HG03469 (cell line): ENCODE data around the gene DNAJB8.

Experiments
- ATAC-seq: cut with Tn5 transposase; IDR thresholded peaks from one replicate; pipeline ENCODE4 v1.9.1; 2021; ENCODE audit warnings: mild to moderate bottlenecking, moderate library complexity, moderate number of reproducible peaks; ENCODE audit not compliant: unreplicated experiment

The DNAJB8 gene

DNA sequence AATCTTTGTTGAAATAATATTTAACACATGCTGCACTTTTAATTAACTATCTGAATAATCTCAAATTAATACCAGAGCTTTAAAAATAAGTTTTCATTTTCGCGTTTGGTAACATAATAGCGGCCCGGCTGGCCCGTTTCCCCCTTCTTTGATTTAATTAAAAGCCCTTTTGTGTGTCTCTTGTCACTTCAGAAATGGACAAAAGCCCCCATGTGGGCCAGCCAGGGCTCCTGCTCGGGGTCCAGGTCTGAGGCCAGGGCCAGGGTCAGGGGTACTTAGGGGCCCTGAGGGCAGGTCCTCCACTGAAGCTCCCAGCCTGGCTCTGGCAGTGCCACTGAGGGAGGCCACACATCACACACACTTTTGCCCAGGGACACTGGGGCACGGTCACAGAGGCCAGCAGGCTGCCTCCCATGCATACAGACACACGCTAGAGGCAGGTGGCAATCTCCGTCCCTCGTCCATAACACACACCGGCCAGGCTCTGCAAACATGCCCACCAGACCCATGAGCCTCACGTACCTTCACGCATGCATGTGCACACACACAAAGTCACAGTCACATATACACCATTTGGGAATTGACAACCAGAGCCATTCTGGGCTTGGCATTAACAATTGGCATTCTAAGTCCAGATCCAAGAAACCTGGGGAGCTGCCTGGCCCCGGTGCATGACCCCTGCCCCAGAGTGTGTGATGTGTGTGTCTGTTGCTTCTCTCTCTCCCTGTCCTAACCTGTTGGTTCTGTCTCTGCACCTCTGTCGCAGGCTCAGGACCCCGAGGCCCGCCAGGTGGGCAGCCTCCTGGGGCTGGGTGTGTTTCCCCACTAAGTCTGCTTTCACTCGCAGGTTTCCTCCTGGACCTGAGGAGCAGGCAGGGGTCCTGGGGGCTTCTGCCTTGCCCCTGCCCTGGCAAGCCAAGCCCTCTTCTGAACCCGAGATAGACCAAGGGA, 38.5 kb downstream of the DNAJB8 start:
- ATAC-seq, result no peak

DNA sequence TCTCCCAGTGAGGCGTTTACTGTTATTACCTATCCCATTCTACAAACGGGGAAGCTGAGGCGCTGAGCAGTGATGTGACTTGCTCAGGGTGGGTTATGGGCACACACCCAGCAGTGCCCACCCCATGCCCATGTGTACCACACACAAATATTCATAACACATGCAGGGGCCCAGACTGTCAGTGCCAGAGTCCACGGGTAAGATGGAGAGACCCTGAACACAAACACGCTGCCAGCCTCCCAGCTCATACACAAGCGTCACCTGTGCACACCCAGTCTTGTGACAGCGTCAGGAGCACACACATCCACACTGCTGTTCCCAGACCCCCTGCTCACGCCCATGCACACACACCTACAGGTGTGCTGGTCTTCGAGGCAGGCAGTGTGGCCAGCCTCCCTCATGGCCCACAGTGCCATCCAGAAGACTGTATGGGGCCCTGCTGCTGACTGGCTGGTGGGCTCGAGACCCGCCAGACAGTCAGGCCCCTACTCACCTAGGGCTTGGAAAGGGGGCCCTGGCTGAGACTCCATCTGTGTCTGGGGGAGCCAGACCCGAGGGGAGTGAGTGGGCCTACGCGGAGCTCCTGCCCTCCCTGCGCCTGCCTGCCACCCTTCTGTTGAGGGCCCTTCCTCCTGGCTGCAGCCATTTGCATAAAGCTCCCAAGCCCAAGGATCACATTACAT, 39.4 kb downstream of the DNAJB8 start:
- ATAC-seq, result no peak

- no peak for ATAC-seq
Observed at GRCh38 chr3:128426128-128426921, 40.4 kb downstream of the DNAJB8 start.

DNA sequence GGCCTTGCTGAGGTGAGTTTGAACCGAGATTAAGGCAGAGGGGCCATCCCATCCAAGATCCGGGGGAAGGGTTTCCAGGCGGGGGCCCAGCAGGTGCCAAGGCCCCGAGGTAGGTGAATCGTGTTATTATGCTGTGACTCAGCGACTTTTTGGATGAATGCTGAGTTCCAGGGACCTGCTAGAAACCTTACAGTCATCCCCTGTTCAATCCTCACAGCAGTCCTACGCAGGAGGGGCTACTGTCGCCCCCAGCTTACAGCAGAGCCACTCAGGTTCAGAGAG, 40.9 kb downstream of the DNAJB8 start:
- ATAC-seq, result no peak

GRCh38 chr3:128425142-128425845, 41.4 kb downstream of the DNAJB8 start:
- no peak for ATAC-seq

DNA sequence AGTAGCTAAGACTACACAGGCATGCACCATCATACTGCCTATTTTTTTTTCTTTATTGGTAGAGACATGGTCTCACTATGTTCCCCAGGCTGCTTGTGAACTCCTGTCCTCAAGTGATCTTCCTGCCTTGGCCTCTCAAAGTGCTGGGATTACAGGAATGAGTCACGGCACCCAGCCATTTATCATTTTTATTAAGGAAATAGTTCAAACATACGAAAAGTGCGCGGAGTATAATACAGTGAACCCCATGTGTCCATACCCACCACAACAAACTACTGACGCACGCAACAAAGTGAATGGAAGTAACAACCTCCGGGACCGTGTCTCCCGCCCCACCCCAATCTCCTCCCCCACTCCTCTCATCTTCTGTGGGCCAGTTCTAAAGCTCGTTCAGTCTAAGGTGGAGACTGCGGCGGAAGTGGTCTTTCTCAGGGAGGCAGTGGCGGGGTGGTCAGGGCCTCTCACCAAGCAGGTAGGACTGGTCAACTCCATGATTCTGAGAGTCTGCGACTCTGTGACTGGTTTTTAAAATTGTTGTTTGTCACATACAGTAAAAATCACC, 42.1 kb downstream of the DNAJB8 start:
- ATAC-seq, result no peak

DNA sequence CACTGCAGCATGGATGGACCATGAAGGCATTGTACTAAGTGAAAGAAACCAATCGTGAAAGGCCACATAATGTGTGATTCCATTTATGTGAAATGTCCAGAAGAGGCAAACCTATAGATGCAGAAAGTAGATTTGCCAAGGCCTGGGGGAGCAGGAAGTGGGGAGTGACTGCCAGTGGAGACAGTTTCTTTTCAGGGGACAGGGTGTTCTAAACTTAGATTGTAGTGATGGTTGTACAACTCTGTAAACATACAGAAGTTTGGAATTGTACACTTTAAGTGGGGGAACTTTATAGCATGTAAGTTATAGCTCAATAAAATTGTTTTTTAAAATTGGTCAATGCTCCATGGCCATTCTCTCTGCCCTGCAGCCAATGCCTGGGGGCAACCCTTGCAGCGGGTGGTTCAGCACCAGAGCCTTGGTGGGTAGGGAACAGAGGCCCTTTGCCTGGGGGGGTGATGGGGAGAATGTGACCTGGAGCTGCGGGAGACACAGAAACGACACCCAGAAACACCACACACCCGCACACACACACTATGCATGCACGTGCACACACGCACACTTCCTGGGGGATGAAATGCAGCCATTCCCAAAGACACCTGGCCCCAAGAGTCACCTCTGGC, 43.1 kb downstream of the DNAJB8 start:
- ATAC-seq, result no peak

- no peak for ATAC-seq
Observed at GRCh38 chr3:128422762-128423524, 43.7 kb downstream of the DNAJB8 start.

DNA sequence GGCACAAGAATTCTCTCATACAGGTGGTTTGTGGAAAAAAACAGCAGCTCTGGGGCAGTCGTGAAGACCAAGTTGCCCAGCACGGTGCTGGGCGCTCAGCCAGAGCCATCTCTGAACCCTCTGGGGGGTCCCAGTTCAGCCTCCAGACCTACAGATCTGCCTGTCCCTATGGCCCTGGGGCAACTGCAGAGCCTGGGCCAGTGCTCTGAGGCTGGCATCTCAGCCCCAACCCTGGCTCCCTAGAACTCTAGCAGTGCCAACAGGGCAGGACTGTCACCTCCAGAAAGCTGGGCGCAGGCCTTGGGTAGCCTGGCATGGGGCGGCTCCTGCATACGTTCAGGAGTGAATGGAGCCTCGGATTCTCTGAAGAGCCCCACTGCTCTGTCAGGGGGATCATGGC, 44.7 kb downstream of the DNAJB8 start:
- ATAC-seq, result no peak

DNA sequence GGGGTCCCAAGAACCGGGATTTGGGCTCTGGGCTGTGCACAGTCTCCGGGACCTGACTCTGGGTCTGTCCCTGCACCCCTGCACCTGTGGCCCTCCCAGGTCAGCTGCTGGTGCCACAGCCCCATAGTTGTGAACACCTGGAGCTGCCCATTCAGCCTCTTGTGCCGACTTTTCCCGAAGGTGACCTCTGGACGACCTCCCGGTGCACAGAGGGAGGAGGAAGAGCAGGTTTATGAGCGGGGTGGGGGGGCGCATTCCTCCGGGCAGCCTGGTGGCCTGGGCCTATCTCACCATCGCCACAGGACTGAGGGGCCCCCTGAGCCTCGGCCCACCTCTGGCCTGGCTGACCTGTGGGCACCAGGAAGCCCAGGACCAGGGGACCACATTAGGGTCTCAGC, 45.3 kb downstream of the DNAJB8 start:
- no peak for ATAC-seq

DNA sequence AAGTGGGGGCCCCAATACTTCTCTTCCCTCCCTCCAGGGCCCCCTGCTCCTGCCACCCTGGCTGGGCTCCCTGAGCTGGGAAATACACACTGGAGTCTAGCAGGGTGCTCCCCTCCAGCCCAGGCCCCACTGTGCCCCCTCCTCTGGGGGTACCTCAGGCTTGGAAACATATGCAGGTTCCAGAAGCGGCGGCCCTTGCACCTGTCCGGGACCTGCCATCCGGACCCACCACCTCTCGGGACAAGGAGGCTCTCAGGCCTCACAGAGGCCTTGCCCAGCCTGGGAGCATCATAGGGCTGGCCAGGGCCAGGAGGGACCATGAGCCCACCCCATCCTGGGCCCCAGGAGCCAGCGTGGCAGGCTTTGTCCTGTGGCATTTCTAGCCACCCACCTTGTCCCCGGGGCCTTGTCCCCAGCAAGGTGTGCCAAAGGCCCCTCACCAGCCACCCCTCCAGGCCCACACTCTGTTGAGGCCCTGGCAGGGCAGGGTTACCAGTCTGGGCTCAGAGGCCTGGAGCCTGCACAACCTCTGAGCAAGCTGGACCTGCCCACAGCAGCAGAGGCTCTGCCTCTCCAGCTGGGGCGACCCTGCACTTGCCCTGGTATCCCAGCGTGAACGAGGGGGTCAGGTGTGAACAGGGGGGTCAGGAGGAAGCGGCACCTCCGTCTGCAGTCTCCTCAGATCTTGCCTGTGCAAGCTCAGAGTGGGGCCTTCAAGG, 45.8 kb downstream of the DNAJB8 start:
- ATAC-seq, result no peak

GRCh38 chr3:128420289-128420688, 46.4 kb downstream of the DNAJB8 start:
- no peak for ATAC-seq

- no peak for ATAC-seq
Observed at GRCh38 chr3:128419311-128419710, 47.4 kb downstream of the DNAJB8 start.

DNA sequence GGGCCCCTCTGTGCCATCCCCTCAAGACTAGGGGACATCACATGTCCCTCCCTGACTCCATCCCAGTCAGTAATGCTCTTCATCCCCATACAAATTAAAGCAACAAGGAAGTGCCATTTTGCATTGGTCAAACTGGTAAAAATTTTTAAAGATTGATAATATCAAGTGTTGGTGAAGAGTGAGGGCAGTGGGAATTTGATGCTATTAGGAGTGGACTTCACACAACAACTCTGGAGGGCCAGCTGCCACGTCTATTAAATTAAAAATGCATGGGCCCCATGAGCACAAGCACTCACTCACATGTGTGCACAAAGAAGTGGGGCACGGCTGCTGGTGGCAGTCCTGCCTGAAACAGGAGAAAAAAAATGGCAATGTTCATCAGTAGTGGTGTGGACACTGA, 47.8 kb downstream of the DNAJB8 start:
- ATAC-seq, result no peak

DNA sequence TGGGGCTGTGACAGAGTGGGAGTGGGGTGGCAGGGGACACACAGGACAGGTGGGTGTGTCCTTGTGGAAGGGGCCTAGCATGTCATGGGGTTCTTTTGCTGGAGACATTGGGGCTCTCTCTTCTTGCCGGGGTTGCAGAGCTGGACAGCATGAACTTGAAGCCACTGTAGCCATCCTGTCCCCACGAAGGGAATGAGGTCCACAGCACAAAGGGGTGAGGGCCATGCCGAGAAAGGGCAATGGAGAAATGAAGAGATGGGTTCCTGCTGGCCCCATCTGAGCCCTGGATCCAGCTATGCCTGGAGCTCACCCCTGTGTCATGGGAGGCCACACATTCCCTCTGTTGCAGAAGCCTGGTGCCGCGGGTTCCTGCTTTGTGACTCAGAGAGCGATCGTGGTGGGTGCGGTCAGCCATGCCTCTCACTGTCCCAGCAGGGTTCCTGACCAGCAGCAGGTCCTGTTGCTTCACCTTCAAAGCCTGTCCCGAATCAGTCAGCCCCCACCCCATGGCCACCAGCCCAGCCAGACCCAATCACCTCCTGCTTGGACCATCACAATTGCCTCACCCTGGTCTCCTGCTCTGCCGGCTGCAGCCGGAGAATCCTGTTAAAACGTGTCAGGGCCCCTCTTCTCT, 50.0 kb downstream of the DNAJB8 start:
- ATAC-seq, result no peak

DNA sequence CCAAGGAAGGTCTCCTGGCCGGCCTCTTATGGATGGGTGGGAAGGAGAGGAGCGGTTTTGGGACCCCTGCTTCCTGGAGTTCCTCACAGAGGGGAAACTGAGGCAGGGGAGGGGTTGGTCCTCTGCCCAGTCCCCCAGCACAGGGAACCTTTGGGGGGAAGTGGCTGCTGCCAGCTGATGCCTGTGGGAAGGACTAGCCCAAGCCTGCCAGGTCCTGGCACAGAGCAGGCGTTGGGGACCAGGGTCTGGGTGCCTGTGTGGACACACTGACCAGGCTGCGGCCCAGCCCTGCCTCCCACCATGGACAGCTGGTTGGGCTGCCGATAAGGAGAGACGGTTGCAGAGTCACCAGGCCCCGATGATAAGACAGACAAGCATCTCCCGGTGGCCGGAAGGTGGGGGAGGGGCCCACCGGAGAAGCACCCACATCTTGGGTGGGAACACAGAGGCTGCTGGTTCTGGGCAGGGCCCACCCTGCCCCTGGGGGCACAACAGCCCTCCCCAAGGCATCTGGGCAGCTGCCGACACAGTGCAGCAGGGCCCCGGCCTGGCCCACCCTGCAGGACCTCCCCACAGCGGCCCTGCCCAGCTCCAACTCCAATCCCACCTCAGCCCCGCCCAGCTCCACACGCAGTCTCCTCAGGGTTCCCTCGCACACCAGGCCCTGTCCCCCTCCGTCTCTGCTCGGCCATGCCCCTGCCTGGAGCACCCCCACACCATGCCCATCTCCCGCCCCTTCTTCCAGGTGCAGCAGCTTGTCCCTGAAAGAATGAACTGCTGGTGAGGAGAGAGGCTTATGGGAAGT, 50.7 kb downstream of the DNAJB8 start:
- ATAC-seq, result no peak

GRCh38 chr3:128415200-128415772, 51.4 kb downstream of the DNAJB8 start:
- no peak for ATAC-seq
